GM10266 (cell line): ENCODE data around the gene PRKCE.

Source experiments
- DNase-seq: peaks from one replicate; pipeline ENCODE4 v3.0.0; 2012; ENCODE audit errors: extremely low spot score
- TF ChIP-seq, protein P1 (sequence below): IDR thresholded peaks from 2 replicates; pipeline ENCODE4 v1.5.1; 2012; ENCODE audit warnings: mild to moderate bottlenecking, low read depth; ENCODE audit not compliant: control insufficient read depth, insufficient read depth; ENCODE audit errors: missing control alignments

The PRKCE gene

DNA sequence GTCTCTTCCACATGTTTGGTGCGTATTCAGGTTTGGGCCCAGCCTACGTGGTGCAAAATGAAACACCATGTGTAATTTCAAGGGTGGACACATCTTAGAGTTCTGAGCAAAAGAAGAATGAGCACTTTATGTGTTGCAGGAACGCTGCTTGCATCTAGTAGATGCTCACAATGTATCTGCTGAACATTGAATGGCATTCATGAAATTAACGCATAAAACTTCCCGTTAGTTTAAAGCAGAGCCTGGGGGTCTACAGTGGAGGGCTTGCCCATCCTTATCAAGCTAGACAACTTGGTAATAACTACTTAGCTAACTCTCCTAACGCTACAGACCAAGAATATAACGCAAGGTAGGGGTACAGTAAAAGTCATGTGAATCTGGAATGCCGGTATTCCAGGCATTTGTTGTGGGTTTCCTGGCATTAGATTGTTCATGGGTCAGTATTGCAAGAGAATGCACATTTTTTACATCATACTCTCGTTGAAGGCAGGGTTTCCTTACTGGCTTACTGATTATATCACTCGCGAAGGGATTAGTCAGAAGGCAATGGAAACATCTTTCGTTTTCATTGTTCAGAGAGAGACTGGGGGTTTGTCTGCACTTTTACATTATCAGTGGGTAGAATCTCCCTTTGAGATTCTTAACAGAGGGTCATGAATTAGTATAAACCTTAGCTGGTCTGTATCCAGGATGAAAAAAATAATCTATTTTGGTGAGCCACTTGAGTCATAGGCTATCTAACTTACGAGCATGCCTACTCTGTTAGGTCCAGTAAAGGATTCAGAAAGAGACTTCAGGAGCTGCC is 416.2 kb downstream of the PRKCE start:
- TF ChIP-seq, protein P1, sequence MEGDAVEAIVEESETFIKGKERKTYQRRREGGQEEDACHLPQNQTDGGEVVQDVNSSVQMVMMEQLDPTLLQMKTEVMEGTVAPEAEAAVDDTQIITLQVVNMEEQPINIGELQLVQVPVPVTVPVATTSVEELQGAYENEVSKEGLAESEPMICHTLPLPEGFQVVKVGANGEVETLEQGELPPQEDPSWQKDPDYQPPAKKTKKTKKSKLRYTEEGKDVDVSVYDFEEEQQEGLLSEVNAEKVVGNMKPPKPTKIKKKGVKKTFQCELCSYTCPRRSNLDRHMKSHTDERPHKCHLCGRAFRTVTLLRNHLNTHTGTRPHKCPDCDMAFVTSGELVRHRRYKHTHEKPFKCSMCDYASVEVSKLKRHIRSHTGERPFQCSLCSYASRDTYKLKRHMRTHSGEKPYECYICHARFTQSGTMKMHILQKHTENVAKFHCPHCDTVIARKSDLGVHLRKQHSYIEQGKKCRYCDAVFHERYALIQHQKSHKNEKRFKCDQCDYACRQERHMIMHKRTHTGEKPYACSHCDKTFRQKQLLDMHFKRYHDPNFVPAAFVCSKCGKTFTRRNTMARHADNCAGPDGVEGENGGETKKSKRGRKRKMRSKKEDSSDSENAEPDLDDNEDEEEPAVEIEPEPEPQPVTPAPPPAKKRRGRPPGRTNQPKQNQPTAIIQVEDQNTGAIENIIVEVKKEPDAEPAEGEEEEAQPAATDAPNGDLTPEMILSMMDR: no peak
- DNase-seq: no peak

GRCh38 chr2:46068636-46069035 is 417.2 kb downstream of the PRKCE start:
- DNase-seq: no peak
- TF ChIP-seq, protein P1: no peak

DNA sequence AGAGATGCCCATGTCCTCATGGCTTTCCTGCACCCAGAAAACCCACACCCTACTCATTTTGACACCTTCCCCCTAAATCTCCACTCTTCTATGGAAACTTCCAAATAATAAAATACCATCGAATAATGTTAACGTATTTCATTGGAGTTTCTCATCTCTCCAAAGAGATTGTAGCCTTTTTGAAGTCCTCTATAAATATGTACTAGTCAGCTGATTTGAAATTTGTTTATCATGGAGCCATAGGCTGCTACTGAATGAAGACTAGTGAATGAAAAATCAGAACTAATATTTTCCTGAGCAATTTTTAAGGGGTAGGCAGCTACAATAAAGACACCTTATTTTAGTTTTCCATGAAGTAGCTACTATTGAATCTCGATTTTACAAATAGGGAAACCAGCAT is 419.6 kb downstream of the PRKCE start:
- TF ChIP-seq, protein P1: no peak

GRCh38 chr2:46072101-46072820 is 420.8 kb downstream of the PRKCE start:
- TF ChIP-seq, protein P1: no peak
- DNase-seq: no peak

More for the DNA sequence above, 419.6 kb downstream of the PRKCE start:
- no peak for DNase-seq

- TF ChIP-seq, protein P1: no peak
- no peak for DNase-seq
Measured at GRCh38 chr2:46073540-46074046, 422.1 kb downstream of the PRKCE start.

DNA sequence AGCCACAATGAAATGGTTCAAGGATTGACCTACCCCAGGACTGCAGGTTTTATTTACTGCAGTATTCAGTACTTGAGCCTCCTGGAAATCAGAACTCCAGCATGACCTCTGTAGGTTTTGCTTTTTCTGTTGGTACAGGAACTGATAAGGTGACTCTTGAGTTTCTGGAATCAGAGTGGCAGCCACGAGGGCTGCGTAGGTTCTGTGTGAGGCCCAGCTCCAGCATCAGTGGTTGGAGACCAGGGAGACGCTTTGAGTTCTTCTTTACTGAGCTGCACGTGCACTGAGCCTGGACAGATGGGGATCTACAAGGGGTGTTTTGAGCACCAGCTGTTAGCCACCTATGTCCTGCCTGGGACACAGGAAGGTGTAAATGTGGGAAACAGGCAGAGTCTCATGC is 423.0 kb downstream of the PRKCE start:
- DNase-seq: no peak
- TF ChIP-seq, protein P1: no peak

DNA sequence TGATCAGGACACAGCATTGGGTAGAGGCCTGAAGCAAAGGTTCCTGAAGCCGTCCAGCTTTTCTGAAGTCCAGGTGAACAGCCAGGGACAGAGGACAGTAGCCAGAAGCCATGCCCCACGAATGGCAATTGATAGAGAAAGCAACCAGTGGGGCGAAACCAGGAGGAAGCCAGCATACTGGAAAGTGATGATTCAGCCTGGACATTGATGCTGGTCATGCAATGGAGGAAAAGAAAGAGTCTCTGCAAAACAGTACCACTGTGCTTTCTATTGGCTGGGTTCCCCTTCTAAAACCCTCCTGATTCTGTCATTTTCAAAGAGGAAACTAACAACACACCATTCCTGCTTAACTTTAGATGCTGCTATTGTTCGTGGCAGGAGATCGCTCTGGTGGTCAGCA is 424.4 kb downstream of the PRKCE start:
- DNase-seq: no peak
- TF ChIP-seq, protein P1: no peak
